MM.1S (cell line): ENCODE measurements around the gene CABP4.

ENCODE experiments used
- DNase-seq: peaks from one replicate; pipeline ENCODE4 v3.0.0-alpha.2; 2015
- H2AFZ ChIP-seq: fragments of 300-600 bp; sonication (generic); 2 replicates; pipeline ENCODE4 v1.6.0; 2016; ENCODE audit warnings: antibody characterized with exemption, low read length
- H3F3A ChIP-seq: fragments of 300-600 bp; sonication (generic); 2 replicates; pipeline ENCODE4 v1.6.1; 2016; ENCODE audit warnings: mild to moderate bottlenecking, antibody characterized with exemption, low read length, moderate library complexity, mixed read lengths; ENCODE audit not compliant: insufficient read depth
- H3K27ac ChIP-seq: fragments of 300-600 bp; sonication (generic); 2 replicates; pipeline ENCODE4 v1.5.1; 2016; ENCODE audit warnings: mild to moderate bottlenecking, low read length
- H3K27me3 ChIP-seq: fragments of 300-600 bp; sonication (generic); replicated peaks from 2 replicates; pipeline ENCODE4 v1.6.0; 2016; ENCODE audit warnings: low read length; ENCODE audit not compliant: insufficient read depth
- H3K36me3 ChIP-seq: fragments of 300-600 bp; sonication (generic); replicated peaks from 2 replicates; pipeline ENCODE4 v1.6.1; 2016; ENCODE audit warnings: mild to moderate bottlenecking, low read length, mixed read lengths; ENCODE audit not compliant: insufficient read depth
- H3K4me1 ChIP-seq: fragments of 300-600 bp; sonication (generic); 2 replicates; pipeline ENCODE4 v1.6.1; 2016; ENCODE audit warnings: low read length, mixed read lengths
- H3K4me2 ChIP-seq: fragments of 300-600 bp; sonication (generic); 2 replicates; pipeline ENCODE4 v1.6.0; 2016; ENCODE audit warnings: low read depth, low read length
- H3K4me3 ChIP-seq: fragments of 300-600 bp; sonication (generic); 2 replicates; pipeline ENCODE4 v1.5.1; 2016; ENCODE audit warnings: low read length, mixed read lengths
- H3K79me2 ChIP-seq: fragments of 300-600 bp; sonication (generic); 2 replicates; pipeline ENCODE4 v1.6.1; 2016; ENCODE audit warnings: mixed run types, low read length, mixed read lengths
- H3K9ac ChIP-seq: fragments of 300-600 bp; sonication (generic); 2 replicates; pipeline ENCODE4 v1.6.1; 2016; ENCODE audit warnings: low read length, mixed read lengths
- H3K9me2 ChIP-seq: fragments of 300-600 bp; sonication (generic); replicated peaks from 2 replicates; pipeline ENCODE4 v1.6.1; 2016; ENCODE audit warnings: mild to moderate bottlenecking, low read length, mixed read lengths; ENCODE audit not compliant: insufficient read depth
- H3K9me3 ChIP-seq: fragments of 300-600 bp; sonication (generic); replicated peaks from 2 replicates; pipeline ENCODE4 v1.6.1; 2016; ENCODE audit warnings: mild to moderate bottlenecking, low read length, mixed read lengths; ENCODE audit not compliant: insufficient read depth
- H4K20me1 ChIP-seq: fragments of 300-600 bp; sonication (generic); 2 replicates; pipeline ENCODE4 v1.6.1; 2016; ENCODE audit warnings: mild to moderate bottlenecking, low read length, moderate library complexity, mixed read lengths; ENCODE audit not compliant: insufficient read depth
- EZH2 ChIP-seq: fragments of 300-600 bp; sonication (generic); optimal IDR thresholded peaks from 2 replicates; pipeline ENCODE3; 2017; ENCODE audit warnings: low read depth, mild to moderate bottlenecking, antibody characterized with exemption, low read length, mixed read lengths
- EZH2phosphoT487 ChIP-seq: fragments of 300-600 bp; sonication (generic); IDR thresholded peaks from 2 replicates; pipeline ENCODE4 v1.6.1; 2018; ENCODE audit warnings: antibody characterized with exemption, low read length
- TF ChIP-seq, protein P1 (sequence below): fragments of 300-600 bp; sonication (generic); IDR thresholded peaks from 2 replicates; pipeline ENCODE4 v1.5.1; 2016; ENCODE audit warnings: antibody characterized with exemption, low read length, mixed read lengths

The CABP4 gene

GRCh38 chr11:67495234-67496005 is 40.3 kb downstream of the CABP4 start:
- Histone ChIP-seq H4K20me1 (no peaks in the 10 kb centered on the region), H3K79me2 (no peaks in the 10 kb centered on the region), H3K4me3 (no peak overlapping the region), H3F3A (no peaks in the 10 kb centered on the region), H3K27ac (no peak overlapping the region), H3K36me3 (no peaks in the 10 kb centered on the region), H3K4me2 (no peak overlapping the region), H3K9me2 (no peaks in the 10 kb centered on the region), H3K27me3 (peaks cover 26% of the 10 kb centered on the region), H3K9me3 (no peaks in the 10 kb centered on the region), H2AFZ (no peak overlapping the region), H3K9ac (no peak overlapping the region), H3K4me1 (no peaks in the 10 kb centered on the region)
- DNase-seq = no peak
- no peak for TF ChIP-seq EZH2phosphoT487
- TF ChIP-seq, protein P1, sequence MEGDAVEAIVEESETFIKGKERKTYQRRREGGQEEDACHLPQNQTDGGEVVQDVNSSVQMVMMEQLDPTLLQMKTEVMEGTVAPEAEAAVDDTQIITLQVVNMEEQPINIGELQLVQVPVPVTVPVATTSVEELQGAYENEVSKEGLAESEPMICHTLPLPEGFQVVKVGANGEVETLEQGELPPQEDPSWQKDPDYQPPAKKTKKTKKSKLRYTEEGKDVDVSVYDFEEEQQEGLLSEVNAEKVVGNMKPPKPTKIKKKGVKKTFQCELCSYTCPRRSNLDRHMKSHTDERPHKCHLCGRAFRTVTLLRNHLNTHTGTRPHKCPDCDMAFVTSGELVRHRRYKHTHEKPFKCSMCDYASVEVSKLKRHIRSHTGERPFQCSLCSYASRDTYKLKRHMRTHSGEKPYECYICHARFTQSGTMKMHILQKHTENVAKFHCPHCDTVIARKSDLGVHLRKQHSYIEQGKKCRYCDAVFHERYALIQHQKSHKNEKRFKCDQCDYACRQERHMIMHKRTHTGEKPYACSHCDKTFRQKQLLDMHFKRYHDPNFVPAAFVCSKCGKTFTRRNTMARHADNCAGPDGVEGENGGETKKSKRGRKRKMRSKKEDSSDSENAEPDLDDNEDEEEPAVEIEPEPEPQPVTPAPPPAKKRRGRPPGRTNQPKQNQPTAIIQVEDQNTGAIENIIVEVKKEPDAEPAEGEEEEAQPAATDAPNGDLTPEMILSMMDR = no peak

DNA sequence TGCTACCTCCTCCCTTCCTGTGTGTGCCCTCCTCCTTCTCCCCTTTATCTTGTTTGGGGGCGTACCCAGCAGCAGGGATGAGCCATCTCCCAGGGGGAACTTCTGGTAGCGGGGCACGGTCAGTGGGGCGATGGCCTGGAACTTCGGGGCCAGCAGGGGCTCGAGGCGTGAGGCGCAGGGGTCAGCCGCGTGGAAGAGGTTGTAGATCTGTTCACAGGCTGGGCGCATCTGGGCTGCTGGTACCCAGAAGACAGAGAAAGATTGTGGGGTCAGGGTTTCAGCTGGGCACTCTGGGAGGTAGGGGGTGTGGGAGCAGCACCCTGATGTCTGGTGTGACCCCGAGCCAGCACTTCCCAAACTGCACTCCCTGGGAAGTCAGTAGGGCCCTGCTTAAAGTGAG is 41.0 kb downstream of the CABP4 start:
- no peaks in the 10 kb centered on the region for H3F3A ChIP-seq
- DNase-seq = no peak
- no peaks in the 10 kb centered on the region for H3K9me3 ChIP-seq
- H3K4me1 ChIP-seq = no peaks in the 10 kb centered on the region
- H3K4me2 ChIP-seq = no peak overlapping the region
- H3K27me3 ChIP-seq = peaks cover 32% of the 10 kb centered on the region
- TF ChIP-seq, protein P1 = no peak
- TF ChIP-seq EZH2 = no peak
- TF ChIP-seq EZH2phosphoT487 = no peak
- no peaks in the 10 kb centered on the region for H3K9me2 ChIP-seq
- no peak overlapping the region for H2AFZ ChIP-seq
- no peaks in the 10 kb centered on the region for H3K36me3 ChIP-seq
- no peaks in the 10 kb centered on the region for H4K20me1 ChIP-seq
- no peak overlapping the region for H3K9ac ChIP-seq
- no peaks in the 10 kb centered on the region for H3K79me2 ChIP-seq
- no peak overlapping the region for H3K4me3 ChIP-seq
- no peak overlapping the region for H3K27ac ChIP-seq

DNA sequence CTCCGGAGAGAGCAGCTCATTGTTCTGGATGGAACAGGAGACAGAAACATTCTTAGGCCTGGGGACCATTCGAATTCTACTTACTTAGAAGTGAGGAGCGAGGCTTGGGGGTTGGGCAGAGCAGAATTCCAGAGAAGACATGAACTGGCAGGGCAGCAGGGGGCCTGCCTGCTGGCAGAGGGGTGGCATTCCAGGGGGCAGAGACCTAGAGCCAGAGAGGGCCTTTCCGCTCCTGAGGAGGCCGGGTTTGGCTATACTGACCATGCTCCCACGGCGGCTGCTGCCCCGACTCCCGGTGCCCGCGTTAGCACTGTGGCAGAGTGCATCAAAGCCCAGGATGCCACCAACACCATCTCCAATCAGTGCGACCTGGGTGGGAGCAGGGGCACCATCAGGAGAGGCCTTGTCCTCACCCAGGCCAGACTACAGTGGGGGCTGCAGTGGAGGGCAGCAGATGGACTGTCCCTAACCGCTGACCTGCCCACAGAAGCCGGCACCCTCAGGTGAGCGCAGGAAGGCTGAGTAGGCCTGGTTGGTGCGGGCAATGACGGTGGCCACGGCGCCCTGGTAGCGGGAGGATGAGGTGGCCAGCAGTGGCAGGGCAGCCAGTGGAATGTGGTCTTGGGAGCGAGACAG is 42.6 kb downstream of the CABP4 start:
- no peak for DNase-seq
- no peaks in the 10 kb centered on the region for H3K79me2 ChIP-seq
- no peak for TF ChIP-seq EZH2
- TF ChIP-seq, protein P1 = no peak
- TF ChIP-seq EZH2phosphoT487 = no peak
- no peaks in the 10 kb centered on the region for H3K9me2 ChIP-seq
- H3K27me3 ChIP-seq = peaks cover 48% of the 10 kb centered on the region
- H3K9ac ChIP-seq = no peak overlapping the region
- H3K36me3 ChIP-seq = no peaks in the 10 kb centered on the region
- H3K4me2 ChIP-seq = no peak overlapping the region
- H3K4me3 ChIP-seq = no peak overlapping the region
- no peak overlapping the region for H3K27ac ChIP-seq
- no peaks in the 10 kb centered on the region for H4K20me1 ChIP-seq
- H3K4me1 ChIP-seq = no peaks in the 10 kb centered on the region
- no peak overlapping the region for H2AFZ ChIP-seq
- H3F3A ChIP-seq = no peaks in the 10 kb centered on the region
- H3K9me3 ChIP-seq = no peaks in the 10 kb centered on the region
